ENCODE data around the gene SELENOS. TPM values are rescaled to one million over a fixed set of nuclear protein-coding genes. Genes with fewer than 3 reads are reported as not detected.
"Not testable (repeated sequence)": the region's sequence is repeated elsewhere in the genome, so short reads cannot be mapped to it uniquely, and the experiment has no call there.

Gene SELENOS
- total RNA-seq, 2 experiments from 2014 or later: 30.9 to 31.7 TPM

GRCh38 chr15:101287342-101287741, 10.1 kb upstream of the SELENOS start:
- intact Hi-C loops (cut with micrococcal nuclease); H3K9me3 Mint-ChIP-seq; H3K4me3 Mint-ChIP-seq; H3K27me3 Mint-ChIP-seq; DNase-seq: not testable (repeated sequence)
- ChIA-PET CTCF (interaction anchor here (0.6 to 3.4 kb wide), 6 partner anchors 8 to 368 kb away, joined by 3 to 24 read pairs (median 3); partner anchors contain the start of gene TM2D3), POLR2A (interaction anchor here (0.7 to 1.0 kb wide), 2 partner anchors 39 to 355 kb away, joined by 4 read pairs; no protein-coding TSS in a partner anchor)
- Mint-ChIP-seq H3K36me3 (peaks cover 66% of the 10 kb centered on the region), H3K4me1 (ENCODE audit: low read depth) (peaks cover 42% of the 10 kb centered on the region), H3K27ac (peak overlapping the region; percentile 33)

- no peak for DNase-seq
- no peak overlapping the region for H3K27ac Mint-ChIP-seq
- H3K4me1 Mint-ChIP-seq (ENCODE audit: low read depth): peaks cover 35% of the 10 kb centered on the region
- H3K36me3 Mint-ChIP-seq: peaks cover 67% of the 10 kb centered on the region
- H3K9me3 Mint-ChIP-seq: no peaks in the 10 kb centered on the region
- ChIA-PET CTCF (interaction anchor here (1.1 to 3.1 kb wide), 5 partner anchors 11 to 356 kb away, joined by 3 to 10 read pairs (median 3); no protein-coding TSS in a partner anchor), POLR2A (interaction anchor here (1.1 kb wide), 1 partner anchor 8 kb away, joined by 4 read pairs; no protein-coding TSS in a partner anchor)
- intact Hi-C loops (cut with micrococcal nuclease): no loop called here
- no peaks in the 10 kb centered on the region for H3K27me3 Mint-ChIP-seq
- H3K4me3 Mint-ChIP-seq: no peak overlapping the region
Measured at GRCh38 chr15:101286471-101287114, 9.3 kb upstream of the SELENOS start.

GRCh38 chr15:101283931-101284330, 6.6 kb upstream of the SELENOS start:
- Mint-ChIP-seq H3K4me3 (no peak overlapping the region), H3K27ac (peak overlapping the region; percentile 18), H3K9me3 (no peaks in the 10 kb centered on the region), H3K4me1 (ENCODE audit: low read depth) (peaks cover 20% of the 10 kb centered on the region), H3K36me3 (peaks cover 58% of the 10 kb centered on the region), H3K27me3 (no peaks in the 10 kb centered on the region)
- POLR2A ChIA-PET: interaction anchor here (0.6 to 1.7 kb wide), 2 partner anchors 11 to 180 kb away, joined by 5 read pairs; partner anchors contain the start of gene SNRPA1
- no peak for DNase-seq
- intact Hi-C loops (cut with micrococcal nuclease): no loop called here
- CTCF ChIA-PET: interaction anchor here (1.0 to 3.1 kb wide), 3 partner anchors 9 to 357 kb away, joined by 3 to 10 read pairs (median 8); no protein-coding TSS in a partner anchor

- Mint-ChIP-seq H3K27ac (no peak overlapping the region), H3K36me3 (peaks cover 28% of the 10 kb centered on the region), H3K9me3 (no peaks in the 10 kb centered on the region), H3K27me3 (no peaks in the 10 kb centered on the region), H3K4me1 (ENCODE audit: low read depth) (peaks cover 27% of the 10 kb centered on the region), H3K4me3 (no peak overlapping the region)
- no peak for DNase-seq
- ChIA-PET CTCF (interaction anchor here (0.6 to 1.5 kb wide), 3 partner anchors 8 to 13 kb away, joined by 3 to 11 read pairs (median 5); no protein-coding TSS in a partner anchor), POLR2A (no interaction called here)
- intact Hi-C loops (cut with micrococcal nuclease): no loop called here
Measured at GRCh38 chr15:101280007-101280406, 2.7 kb upstream of the SELENOS start.

- Mint-ChIP-seq H3K27me3 (no peaks in the 10 kb centered on the region), H3K36me3 (peaks cover 34% of the 10 kb centered on the region), H3K27ac (no peak overlapping the region), H3K4me3 (peak overlapping the region; percentile 75), H3K4me1 (ENCODE audit: low read depth) (peaks cover 29% of the 10 kb centered on the region), H3K9me3 (no peaks in the 10 kb centered on the region)
- intact Hi-C loops (cut with micrococcal nuclease): loop anchor here (5.0 kb wide), 3 partner anchors 271 to 676 kb away; partner anchors contain the start of genes ASB7, LINS1 and TM2D3
- ChIA-PET CTCF (interaction anchor here (0.8 to 2.1 kb wide), 3 partner anchors 11 to 270 kb away, joined by 3 to 9 read pairs (median 3); no protein-coding TSS in a partner anchor), POLR2A (interaction anchor here (0.8 to 1.2 kb wide), 3 partner anchors 8 to 17 kb away, joined by 4 to 5 read pairs (median 4); partner anchors contain the start of gene SNRPA1)
- DNase-seq: no peak
Measured at GRCh38 chr15:101277943-101278564, 769 bp upstream of the SELENOS start.

GRCh38 chr15:101276501-101277037, 716 bp downstream of the SELENOS start:
- Mint-ChIP-seq H3K27ac (peak overlapping the region; percentile 81), H3K27me3 (no peaks in the 10 kb centered on the region), H3K36me3 (peaks cover 34% of the 10 kb centered on the region), H3K4me3 (peak overlapping the region; percentile 92), H3K4me1 (ENCODE audit: low read depth) (peaks cover 29% of the 10 kb centered on the region), H3K9me3 (no peaks in the 10 kb centered on the region)
- ChIA-PET CTCF (interaction anchor here (0.7 to 2.9 kb wide), 9 partner anchors 9 to 269 kb away, joined by 3 to 24 read pairs (median 4); partner anchors contain the start of gene SNRPA1), POLR2A (interaction anchor here (1.2 kb wide), 1 partner anchor 17 kb away, joined by 4 read pairs; no protein-coding TSS in a partner anchor)
- DNase-seq: peak; percentile 37
- intact Hi-C loops (cut with micrococcal nuclease): loop anchor here (1.0 to 5.0 kb wide), 4 partner anchors 18 to 674 kb away; partner anchors contain the start of genes ASB7, LINS1 and TM2D3

- no peaks in the 10 kb centered on the region for H3K27me3 Mint-ChIP-seq
- intact Hi-C loops (cut with micrococcal nuclease): loop anchor here (5.0 kb wide), 3 partner anchors 268 to 673 kb away; partner anchors contain the start of genes ASB7, LINS1 and TM2D3
Measured at GRCh38 chr15:101275018-101275417, 2.3 kb downstream of the SELENOS start.

GRCh38 chr15:101273534-101273933, 3.8 kb downstream of the SELENOS start:
- intact Hi-C loops (cut with micrococcal nuclease): no loop called here
- CTCF ChIA-PET: interaction anchor here (0.7 to 2.1 kb wide), 4 partner anchors 15 to 265 kb away, joined by 3 to 8 read pairs (median 4); no protein-coding TSS in a partner anchor
- POLR2A ChIA-PET: no interaction called here
- Mint-ChIP-seq H3K9me3 (no peaks in the 10 kb centered on the region), H3K4me3 (no peak overlapping the region), H3K27me3 (no peaks in the 10 kb centered on the region), H3K36me3 (peaks cover 44% of the 10 kb centered on the region), H3K4me1 (ENCODE audit: low read depth) (peaks cover 29% of the 10 kb centered on the region), H3K27ac (no peak overlapping the region)
- DNase-seq: no peak

More at GRCh38 chr15:101275018-101275417, 2.3 kb downstream of the SELENOS start:
- ChIA-PET CTCF (interaction anchor here (2.1 to 2.9 kb wide), 3 partner anchors 14 to 267 kb away, joined by 6 to 24 read pairs (median 14); no protein-coding TSS in a partner anchor), POLR2A (no interaction called here)
- no peak for DNase-seq
- Mint-ChIP-seq H3K9me3 (no peaks in the 10 kb centered on the region), H3K27ac (no peak overlapping the region), H3K4me3 (peak overlapping the region; percentile 56), H3K36me3 (peaks cover 38% of the 10 kb centered on the region), H3K4me1 (ENCODE audit: low read depth) (peaks cover 29% of the 10 kb centered on the region)

GRCh38 chr15:101272584-101272983, 4.7 kb downstream of the SELENOS start:
- H3K4me3 Mint-ChIP-seq: no peak overlapping the region
- peaks cover 44% of the 10 kb centered on the region for H3K36me3 Mint-ChIP-seq
- DNase-seq: no peak
- ChIA-PET POLR2A (no interaction called here), CTCF (interaction anchor here (1.2 to 2.0 kb wide), 2 partner anchors 14 to 264 kb away, joined by 3 to 8 read pairs; no protein-coding TSS in a partner anchor)
- H3K9me3 Mint-ChIP-seq: no peaks in the 10 kb centered on the region
- H3K27ac Mint-ChIP-seq: no peak overlapping the region
- H3K4me1 Mint-ChIP-seq (ENCODE audit: low read depth): peaks cover 23% of the 10 kb centered on the region
- intact Hi-C loops (cut with micrococcal nuclease): no loop called here
- no peaks in the 10 kb centered on the region for H3K27me3 Mint-ChIP-seq

GRCh38 chr15:101269479-101270223, 7.6 kb downstream of the SELENOS start:
- Mint-ChIP-seq H3K27me3 (no peaks in the 10 kb centered on the region), H3K9me3 (no peaks in the 10 kb centered on the region), H3K4me3 (no peak overlapping the region), H3K4me1 (ENCODE audit: low read depth) (peaks cover 4% of the 10 kb centered on the region), H3K27ac (no peak overlapping the region), H3K36me3 (peaks cover 40% of the 10 kb centered on the region)
- ChIA-PET POLR2A (no interaction called here), CTCF (interaction anchor here (0.8 to 1.5 kb wide), 2 partner anchors 180 to 261 kb away, joined by 3 to 4 read pairs; no protein-coding TSS in a partner anchor)
- intact Hi-C loops (cut with micrococcal nuclease): no loop called here
- DNase-seq: no peak

Measured in activated CD4-positive, alpha-beta memory T cell treated with anti-CD3 and anti-CD28 coated beads for 36 hours (primary cell).